ENCODE results near the gene MCM3AP.

MCM3AP gene

DNA sequence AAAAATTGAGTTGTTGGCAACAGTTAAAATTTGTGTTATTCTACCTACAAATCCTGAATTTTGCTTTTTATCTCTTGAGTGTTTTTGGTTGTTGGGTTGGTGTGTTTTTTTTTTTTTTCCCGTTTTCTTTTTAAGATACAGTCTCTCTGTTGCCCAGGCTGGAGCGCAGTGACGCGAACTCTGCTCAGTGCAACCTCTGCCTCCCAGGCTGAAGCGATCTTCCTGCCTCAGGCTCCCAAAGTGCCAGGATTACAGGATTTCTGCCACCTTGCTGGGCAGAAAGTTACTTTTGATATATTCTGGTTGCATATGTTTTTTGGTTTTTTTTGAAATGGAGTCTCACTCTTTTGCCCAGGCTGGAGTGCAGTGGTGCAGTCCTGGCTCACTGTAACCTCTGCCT lies 42.7 kb upstream of the MCM3AP start:
- Histone ChIP-seq H3K9me2 (ENCODE audit: low read depth, low read length) (no peaks in the 10 kb centered on the region), H3K9ac (ENCODE audit: low read length) (no peak overlapping the region), H3K27me3 (ENCODE audit: insufficient read depth, low read length) (no peaks in the 10 kb centered on the region), H2AFZ (ENCODE audit: low read length) (no peak overlapping the region), H3K79me2 (ENCODE audit: insufficient read depth, low read length) (peaks cover 34% of the 10 kb centered on the region), H3K27ac (ENCODE audit: low read depth, low read length, poor library complexity, severe bottlenecking) (no peak overlapping the region), H3K4me3 (ENCODE audit: low read depth, low read length, poor library complexity, severe bottlenecking) (no peak overlapping the region), H3K36me3 (ENCODE audit: insufficient read depth, low read length) (peaks cover 51% of the 10 kb centered on the region), H4K20me1 (ENCODE audit: insufficient read depth, low read length) (no peaks in the 10 kb centered on the region), H3K4me2 (ENCODE audit: low read length) (no peak overlapping the region), H3K9me3 (ENCODE audit: low read length) (no peaks in the 10 kb centered on the region), H3K4me1 (ENCODE audit: insufficient read depth, low read length, severe bottlenecking) (peaks cover 9% of the 10 kb centered on the region), H3F3A (ENCODE audit: insufficient read depth, low read length) (no peaks in the 10 kb centered on the region)
- TF ChIP-seq, protein P1, sequence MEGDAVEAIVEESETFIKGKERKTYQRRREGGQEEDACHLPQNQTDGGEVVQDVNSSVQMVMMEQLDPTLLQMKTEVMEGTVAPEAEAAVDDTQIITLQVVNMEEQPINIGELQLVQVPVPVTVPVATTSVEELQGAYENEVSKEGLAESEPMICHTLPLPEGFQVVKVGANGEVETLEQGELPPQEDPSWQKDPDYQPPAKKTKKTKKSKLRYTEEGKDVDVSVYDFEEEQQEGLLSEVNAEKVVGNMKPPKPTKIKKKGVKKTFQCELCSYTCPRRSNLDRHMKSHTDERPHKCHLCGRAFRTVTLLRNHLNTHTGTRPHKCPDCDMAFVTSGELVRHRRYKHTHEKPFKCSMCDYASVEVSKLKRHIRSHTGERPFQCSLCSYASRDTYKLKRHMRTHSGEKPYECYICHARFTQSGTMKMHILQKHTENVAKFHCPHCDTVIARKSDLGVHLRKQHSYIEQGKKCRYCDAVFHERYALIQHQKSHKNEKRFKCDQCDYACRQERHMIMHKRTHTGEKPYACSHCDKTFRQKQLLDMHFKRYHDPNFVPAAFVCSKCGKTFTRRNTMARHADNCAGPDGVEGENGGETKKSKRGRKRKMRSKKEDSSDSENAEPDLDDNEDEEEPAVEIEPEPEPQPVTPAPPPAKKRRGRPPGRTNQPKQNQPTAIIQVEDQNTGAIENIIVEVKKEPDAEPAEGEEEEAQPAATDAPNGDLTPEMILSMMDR (IDR thresholded peaks at IDR 0.05; ENCODE audit: low read length) = no peak
- no peak for TF ChIP-seq EZH2 (IDR thresholded peaks at IDR 0.05; ENCODE audit: borderline replicate concordance, low read length)

DNA sequence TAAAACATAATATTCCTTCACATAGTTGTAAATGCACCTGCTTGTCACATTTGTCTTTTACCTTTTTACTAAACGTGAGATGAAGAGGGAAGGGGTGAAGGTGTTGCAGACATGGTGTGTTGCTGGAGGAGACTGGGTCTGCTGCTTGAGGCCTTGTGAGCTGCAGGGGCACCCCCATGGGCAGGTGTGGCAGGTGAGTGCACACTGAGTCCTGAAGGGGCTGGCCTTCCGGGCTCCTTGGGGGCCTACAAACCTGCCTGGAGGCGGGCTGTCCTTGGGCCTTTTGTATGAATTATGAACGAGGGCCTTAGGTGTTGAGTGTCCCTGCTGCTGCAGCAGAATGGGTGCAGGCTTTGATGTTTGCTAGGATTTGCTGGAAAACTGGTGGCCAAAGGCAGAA lies 42.3 kb upstream of the MCM3AP start:
- no peaks in the 10 kb centered on the region for H4K20me1 ChIP-seq (ENCODE audit: insufficient read depth, low read length)
- no peak for TF ChIP-seq EZH2 (IDR thresholded peaks at IDR 0.05; ENCODE audit: borderline replicate concordance, low read length)
- TF ChIP-seq, protein P1 (IDR thresholded peaks at IDR 0.05; ENCODE audit: low read length) = no peak
- H3K4me2 ChIP-seq (ENCODE audit: low read length) = no peak overlapping the region
- no peaks in the 10 kb centered on the region for H3K27me3 ChIP-seq (ENCODE audit: insufficient read depth, low read length)
- H2AFZ ChIP-seq (ENCODE audit: low read length) = no peak overlapping the region
- H3F3A ChIP-seq (ENCODE audit: insufficient read depth, low read length) = no peaks in the 10 kb centered on the region
- H3K36me3 ChIP-seq (ENCODE audit: insufficient read depth, low read length) = peaks cover 51% of the 10 kb centered on the region
- H3K4me1 ChIP-seq (ENCODE audit: insufficient read depth, low read length, severe bottlenecking) = peaks cover 9% of the 10 kb centered on the region
- H3K9me3 ChIP-seq (ENCODE audit: low read length) = no peaks in the 10 kb centered on the region
- H3K27ac ChIP-seq (ENCODE audit: low read depth, low read length, poor library complexity, severe bottlenecking) = no peak overlapping the region
- no peak overlapping the region for H3K9ac ChIP-seq (ENCODE audit: low read length)
- no peaks in the 10 kb centered on the region for H3K9me2 ChIP-seq (ENCODE audit: low read depth, low read length)
- H3K4me3 ChIP-seq (ENCODE audit: low read depth, low read length, poor library complexity, severe bottlenecking) = no peak overlapping the region
- peaks cover 39% of the 10 kb centered on the region for H3K79me2 ChIP-seq (ENCODE audit: insufficient read depth, low read length)

DNA sequence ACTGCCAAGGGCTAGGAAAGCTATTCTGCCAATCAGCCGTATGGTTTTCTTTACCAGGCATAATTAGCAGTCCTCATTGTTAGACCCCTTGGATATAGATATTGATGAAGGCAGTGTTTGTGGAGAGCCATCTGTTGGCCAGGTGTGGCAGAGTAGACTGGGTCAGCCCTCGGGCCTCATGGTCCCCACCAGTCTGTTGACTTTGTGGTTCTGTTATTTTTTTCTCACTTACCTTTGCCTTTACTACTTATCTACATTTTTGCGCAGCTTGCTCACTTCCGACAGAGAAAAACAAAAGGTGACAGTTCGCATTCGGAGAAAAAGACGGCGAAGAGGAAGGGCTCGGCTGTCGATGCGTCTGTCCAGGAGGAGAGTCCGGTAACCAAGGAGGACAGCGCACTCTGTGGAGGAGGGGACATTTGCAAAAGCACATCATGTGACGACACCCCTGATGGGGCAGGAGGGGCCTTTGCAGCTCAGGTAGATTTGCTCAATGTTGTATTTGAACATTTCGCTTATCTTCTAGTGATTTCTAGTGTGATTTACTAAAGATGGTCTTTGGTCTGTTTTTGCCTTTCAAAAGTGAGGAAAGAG lies 40.8 kb upstream of the MCM3AP start:
- TF ChIP-seq, protein P1 (IDR thresholded peaks at IDR 0.05; ENCODE audit: low read length) = peak; percentile 32; the same call in 1 of the 2 replicates
- no peak for TF ChIP-seq EZH2 (IDR thresholded peaks at IDR 0.05; ENCODE audit: borderline replicate concordance, low read length)
- Histone ChIP-seq H3K9ac (ENCODE audit: low read length) (no peak overlapping the region), H3K4me2 (ENCODE audit: low read length) (peak overlapping the region; percentile 80; the same call in 1 of the 2 replicates), H3K27me3 (ENCODE audit: insufficient read depth, low read length) (no peaks in the 10 kb centered on the region), H2AFZ (ENCODE audit: low read length) (no peak overlapping the region), H3K9me2 (ENCODE audit: low read depth, low read length) (no peaks in the 10 kb centered on the region), H3K36me3 (ENCODE audit: insufficient read depth, low read length) (peaks cover 53% of the 10 kb centered on the region), H3K9me3 (ENCODE audit: low read length) (no peaks in the 10 kb centered on the region), H3K27ac (ENCODE audit: low read depth, low read length, poor library complexity, severe bottlenecking) (no peak overlapping the region), H3K4me3 (ENCODE audit: low read depth, low read length, poor library complexity, severe bottlenecking) (peak overlapping the region; percentile 79), H3K79me2 (ENCODE audit: insufficient read depth, low read length) (peaks cover 54% of the 10 kb centered on the region), H3K4me1 (ENCODE audit: insufficient read depth, low read length, severe bottlenecking) (peaks cover 23% of the 10 kb centered on the region), H4K20me1 (ENCODE audit: insufficient read depth, low read length) (no peaks in the 10 kb centered on the region), H3F3A (ENCODE audit: insufficient read depth, low read length) (no peaks in the 10 kb centered on the region)

Measured in OCI-LY1 (cell line).